ENCODE results near the gene HTT.

HTT gene

GRCh38 chr4:3248811-3249661 is 174.6 kb downstream of the HTT start, which contains the start of gene MSANTD1:
Gene MSANTD1, plus strand, starts transcription at chr4:3249159. Its CDS starts 64 bp downstream, at chr4:3249223.
- no peak for DNase-seq (ENCODE audit: low read depth)

DNA sequence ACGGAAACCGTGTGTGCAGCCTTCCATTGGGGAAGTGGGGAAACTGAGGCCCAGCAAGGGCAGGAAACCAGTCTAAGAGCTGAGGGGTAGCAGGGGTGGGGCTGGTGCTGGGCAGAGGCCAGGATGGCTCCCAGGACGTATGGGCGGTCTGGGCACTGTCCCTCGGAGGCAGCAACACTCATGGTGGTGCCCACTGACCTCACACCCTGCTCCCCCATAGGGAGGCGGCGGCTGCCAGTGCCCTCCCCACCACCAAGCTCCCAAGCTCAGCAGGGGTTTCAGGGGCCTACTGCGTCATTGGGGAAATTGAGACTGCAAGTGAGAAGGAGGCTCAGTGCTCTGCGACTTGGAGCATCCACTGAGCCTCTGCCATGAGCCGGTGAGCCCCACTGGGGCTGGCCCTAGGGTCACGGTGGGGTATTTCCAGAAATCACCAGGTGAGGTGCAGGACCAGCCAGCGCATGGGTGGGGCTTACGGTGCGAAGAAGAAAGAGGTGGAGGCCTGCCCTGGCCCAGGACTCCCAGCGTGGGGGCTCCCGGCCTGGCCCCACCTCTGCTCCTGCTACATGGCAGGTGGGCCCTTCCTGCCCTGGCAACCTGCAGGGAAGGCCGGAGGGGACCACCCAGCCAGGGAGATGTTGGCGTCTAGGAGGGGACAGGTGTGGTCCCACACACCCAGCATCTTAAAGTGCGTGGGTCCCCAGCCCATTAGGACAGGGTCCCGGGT is 175.4 kb downstream of the HTT start:
- DNase-seq (ENCODE audit: low read depth) = no peak

DNA sequence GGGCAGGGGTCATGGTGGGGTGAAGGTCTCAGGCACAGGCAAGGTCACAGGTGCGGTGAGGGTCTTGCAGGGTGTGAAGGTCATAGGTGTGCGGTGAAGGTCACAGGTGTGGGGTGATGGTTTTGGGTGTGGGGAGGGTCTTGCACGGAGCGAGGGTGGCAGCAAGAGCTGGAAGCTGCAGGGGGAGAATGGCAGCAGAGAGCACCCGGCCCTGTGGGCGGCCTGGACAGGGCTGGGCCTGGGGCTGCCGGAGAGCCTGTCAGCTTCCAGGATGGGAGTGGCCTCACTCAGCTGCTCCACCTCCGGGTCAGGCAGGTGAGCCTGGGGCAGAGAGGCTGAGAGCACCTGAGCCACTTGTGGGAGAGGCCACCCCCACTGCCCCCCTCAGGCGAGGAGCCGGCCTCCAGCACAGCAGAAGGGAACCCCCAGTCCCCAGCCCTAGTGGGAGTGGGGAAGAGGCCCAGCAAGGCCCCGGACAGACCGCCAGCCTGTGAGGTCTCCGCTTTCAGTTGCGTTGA is 176.0 kb downstream of the HTT start:
- no peak for DNase-seq (ENCODE audit: low read depth)

DNA sequence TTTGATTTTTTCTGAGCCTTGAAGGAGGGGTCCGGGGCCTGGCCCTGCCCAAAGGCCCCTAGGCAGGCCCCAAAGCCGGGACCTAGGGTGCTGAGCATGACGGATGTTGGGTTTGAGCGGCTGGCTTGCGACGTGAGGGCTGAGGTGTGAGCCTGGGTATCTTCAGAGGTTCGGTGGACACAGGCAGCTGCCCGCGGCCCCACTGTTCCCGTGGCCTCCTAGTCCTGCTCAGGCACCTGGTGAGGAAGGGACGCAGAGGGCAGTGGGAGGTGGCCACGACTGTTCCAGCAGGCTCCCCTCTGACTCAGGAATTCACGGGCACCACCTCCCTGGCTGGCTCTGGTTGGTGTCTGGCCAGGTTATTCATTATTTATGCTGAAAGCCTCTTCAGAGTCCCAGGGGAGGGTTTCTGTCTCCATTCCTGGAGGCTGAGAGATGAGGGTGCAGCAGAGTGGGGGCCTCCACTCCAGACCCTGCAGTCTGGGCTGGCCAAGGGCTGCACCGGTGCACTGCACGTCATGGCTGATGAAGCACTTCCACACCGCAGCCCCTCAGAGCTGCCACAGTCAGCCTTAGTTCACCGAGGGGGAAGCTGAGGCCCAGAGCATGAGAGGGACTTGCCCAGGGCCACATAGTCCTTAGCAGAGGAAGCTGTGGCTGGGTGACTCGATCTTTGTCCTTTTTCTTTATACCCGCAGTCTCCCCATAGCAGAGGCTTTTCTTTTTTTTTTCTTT is 176.6 kb downstream of the HTT start:
- DNase-seq (ENCODE audit: low read depth) = no peak

DNA sequence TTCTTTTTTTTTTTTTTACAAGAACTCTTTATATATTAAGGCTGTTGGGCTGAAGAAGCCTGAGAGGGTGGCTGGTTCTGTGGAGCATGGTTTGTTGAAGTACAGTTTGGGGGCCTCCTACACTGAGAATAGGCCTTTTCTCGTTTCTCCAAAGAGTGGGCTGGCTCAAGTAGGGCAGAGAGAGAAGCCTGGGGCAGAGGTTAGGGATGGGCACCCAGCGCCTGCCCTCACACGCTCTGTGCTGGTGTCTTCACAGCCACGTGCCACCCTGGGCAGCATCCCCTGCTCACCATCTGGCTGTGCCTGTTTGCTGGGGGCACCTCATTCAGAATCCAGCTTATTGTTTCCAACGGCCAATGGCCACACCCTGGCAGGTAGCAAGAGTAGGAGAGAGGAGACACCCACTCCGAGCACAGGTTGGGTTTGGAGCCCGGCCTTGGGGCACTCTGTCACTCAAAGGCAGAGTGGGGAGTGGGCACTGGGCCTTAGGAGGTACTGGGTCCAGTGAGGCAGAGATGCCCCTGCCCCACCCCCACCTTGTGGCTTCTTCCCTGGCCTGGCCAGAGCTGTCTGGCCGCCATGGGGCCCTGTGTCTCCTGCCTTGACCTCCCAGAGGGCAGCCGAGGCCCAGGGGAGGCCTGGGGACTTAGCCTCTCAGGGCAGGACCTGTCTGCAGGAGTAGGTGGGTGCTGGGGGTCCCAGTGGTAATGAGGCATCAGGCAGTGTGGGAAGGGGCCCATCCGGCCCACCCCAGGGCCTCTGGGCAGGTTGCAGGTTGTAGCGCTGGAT is 177.4 kb downstream of the HTT start:
- DNase-seq (ENCODE audit: low read depth) = no peak

DNA sequence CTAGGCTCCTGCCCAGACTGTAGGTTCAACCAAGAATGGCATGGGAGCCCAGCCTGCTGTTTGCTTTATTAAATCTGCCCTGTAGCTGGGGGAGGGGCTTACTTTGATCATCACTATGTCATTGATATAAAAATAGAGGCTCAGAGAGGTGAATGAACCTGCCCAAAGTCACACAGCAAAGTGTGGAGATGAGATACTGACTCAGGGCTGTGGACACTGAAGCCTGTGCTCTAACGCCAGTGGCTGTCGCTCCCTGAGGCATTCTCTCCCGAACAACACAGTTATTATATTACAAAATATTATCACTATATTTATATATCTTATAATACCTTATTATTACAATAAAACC is 178.0 kb downstream of the HTT start:
- DNase-seq (ENCODE audit: low read depth) = no peak

GRCh38 chr4:3252831-3253641 is 178.6 kb downstream of the HTT start:
- DNase-seq (ENCODE audit: low read depth) = no peak

- DNase-seq (ENCODE audit: low read depth) = no peak
These were observed 179.3 kb downstream of the HTT start for GRCh38 chr4:3253808-3254207.

DNA sequence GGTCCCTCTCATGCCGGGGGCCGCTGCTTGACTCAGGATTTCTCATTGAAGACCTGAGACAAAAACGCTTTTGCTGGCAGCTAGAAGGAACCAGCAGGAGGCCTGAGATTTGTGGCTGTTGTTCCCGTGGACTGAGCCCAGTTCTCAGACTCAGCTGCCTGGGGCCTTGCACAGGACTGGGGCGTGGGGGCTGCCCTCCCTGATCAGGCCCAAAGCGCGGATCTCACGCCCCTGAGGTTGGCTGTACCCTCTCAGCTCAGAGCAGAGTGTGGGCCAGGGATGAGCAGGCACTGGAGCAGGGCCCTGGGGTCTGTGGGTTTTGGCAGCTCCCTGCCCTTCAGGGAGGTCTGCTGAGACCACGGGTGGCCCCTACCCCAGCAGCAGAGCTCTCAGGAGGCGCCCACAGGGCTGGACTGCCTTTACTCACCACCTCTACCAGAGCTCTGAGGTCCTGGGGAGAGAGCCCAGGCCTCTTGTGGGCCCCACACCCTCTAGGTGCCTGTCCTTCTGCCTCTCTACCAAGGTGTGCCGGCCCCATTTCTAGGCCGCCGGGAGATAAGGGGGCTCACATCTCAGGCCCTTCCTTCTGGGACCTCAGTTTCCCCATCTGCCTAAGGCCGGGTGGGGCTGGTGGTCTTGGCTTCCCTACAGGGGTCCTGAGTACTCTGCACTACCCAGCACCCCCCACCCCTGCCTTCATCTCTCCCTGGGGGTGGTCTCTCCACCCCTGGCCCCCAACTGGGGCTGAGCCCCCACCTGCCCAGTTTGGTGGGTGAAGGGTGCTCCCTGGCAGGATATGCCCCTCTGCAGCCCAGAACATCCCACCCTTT is 180.0 kb downstream of the HTT start:
- DNase-seq (ENCODE audit: low read depth) = no peak

- no peak for DNase-seq (ENCODE audit: low read depth)
These were observed 181.2 kb downstream of the HTT start for GRCh38 chr4:3255611-3256186.

- no peak for DNase-seq (ENCODE audit: low read depth)
These were observed 182.0 kb downstream of the HTT start for GRCh38 chr4:3256230-3257102.

DNA sequence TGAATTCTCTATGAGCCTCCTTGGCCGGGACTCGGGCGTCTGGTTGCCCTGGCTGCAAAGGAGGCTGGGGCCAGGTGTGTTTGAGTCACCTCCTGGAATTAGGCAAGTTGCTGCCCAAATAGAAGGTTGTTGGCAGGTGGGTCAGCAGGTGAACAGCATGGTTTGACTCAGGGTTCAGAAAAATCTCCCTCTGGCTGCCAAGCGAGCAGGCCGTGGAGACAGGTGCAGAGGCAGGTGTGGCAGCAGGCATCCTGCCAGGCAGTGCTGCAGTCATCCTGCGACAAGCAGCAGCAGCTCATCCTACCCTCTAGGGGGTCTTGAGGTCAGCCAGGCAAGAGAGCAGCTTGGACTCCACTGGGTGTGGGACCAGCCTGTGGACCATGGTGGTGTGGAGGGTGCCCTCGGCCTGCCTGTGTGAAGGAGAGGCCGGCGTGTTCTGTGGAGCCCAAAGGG is 182.6 kb downstream of the HTT start:
- no peak for DNase-seq (ENCODE audit: low read depth)

DNA sequence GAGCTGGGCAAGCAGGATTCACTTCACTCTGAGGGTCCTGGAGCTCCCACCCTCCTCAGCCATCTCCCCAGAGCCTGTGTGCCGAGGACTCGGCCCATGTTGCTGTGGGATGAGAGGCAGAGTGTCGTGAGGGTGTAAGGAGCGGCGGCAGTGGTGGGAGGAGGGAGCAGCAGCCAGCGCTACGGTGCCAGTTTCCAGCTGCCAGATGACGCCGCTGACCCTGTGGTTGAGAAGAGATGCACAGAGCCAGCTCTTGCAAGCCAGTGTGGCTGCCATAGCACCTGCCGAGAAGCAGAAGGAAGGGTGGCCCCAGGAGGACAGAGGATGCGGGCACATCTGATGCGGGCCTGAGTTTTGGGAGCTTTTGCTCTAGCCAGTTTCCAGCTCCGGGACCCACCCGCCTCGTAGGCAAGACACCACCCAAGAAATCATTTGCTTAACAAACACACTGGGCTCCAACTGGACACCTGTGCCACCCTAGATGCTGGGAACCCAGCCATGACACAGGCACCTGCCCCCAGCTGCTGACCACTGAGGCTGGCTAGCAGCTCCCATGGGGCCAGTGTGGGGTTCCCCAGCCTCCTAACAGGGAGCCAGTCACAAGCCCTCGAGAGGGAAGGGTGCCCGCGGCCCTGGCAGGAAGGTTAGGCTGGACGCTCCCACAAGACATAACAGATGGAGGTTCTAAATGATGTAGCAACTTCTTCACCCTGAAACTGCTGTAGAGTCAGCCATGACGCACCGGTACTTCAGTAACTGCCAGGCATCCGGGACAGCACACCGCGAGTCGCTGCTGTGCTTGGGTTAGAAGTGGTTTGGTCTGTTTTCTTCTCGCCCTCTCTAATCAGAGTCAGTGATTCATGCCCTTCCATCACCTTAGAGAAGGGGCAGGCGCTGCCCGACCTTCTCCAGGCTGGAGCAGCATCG is 183.3 kb downstream of the HTT start:
- DNase-seq (ENCODE audit: low read depth) = no peak

- no peak for DNase-seq (ENCODE audit: low read depth)
These were observed 187.1 kb downstream of the HTT start for GRCh38 chr4:3261411-3262207.

DNA sequence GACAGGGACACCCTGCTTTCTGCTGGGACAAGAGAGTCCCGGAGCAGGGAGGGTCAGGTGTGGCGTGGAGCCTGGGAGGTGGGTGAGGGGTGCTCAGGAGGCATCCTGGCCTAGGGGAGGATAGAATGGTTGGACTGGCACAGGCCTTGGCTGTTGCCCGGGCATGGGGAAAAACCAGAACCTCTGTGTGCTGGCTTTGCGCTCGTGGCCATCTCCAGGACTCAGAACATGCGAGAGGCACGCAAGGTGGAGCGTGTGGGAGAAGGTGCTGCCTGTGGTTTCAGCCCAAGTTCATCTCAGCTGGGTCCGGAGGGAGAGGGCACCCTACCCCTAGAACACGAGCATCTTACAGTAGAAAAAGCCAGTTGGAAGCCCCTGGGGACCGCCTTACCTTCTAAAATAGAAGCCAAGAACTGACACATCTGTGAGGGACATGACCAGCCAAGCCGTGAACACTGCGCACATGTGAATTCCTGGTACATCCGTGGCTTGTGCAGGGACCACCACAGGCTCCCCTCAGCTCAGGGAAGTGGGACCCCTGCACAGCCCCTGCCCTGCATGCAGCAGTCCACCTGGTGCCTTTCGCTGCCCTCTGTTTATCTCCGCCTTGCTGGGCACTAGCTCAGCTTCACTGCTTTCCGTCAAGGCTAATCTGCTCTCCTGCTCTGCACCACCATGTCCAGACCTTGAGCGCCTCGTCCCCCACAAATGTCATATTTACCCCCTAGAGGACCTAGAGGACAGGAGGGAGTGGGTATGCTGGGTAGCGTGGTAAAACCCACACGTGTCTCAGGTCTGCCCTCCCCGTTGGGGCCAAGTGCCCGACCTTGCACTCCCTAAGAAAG is 187.9 kb downstream of the HTT start:
- DNase-seq (ENCODE audit: low read depth) = no peak

Measured in T-helper 22 cell (primary cell).